NCI-H1930 (cell line): ENCODE data around the gene HSPBP1.
A peak's percentile ranks its signal among the peaks of the same experiment; 100 is the strongest.
"Not testable (repeated sequence)": the region's sequence is repeated elsewhere in the genome, so short reads cannot be mapped to it uniquely, and the experiment has no call there.

Experiments used
- DNase-seq, 2 experiments: peaks; one replicate each; lab custom pipeline; 2025; lab: John Stamatoyannopoulos, UW

The HSPBP1 gene

GRCh38 chr19:55279770-55280643, at the start of gene HSPBP1:
Gene HSPBP1, minus strand, starts transcription at chr19:55280110. Its CDS starts 502 bp downstream, at chr19:55279608.
- DNase-seq = peak; percentile 95 to 97

- not testable (repeated sequence) for DNase-seq
Observed at GRCh38 chr19:55328774-55329318, 48.9 kb upstream of the HSPBP1 start.

DNA sequence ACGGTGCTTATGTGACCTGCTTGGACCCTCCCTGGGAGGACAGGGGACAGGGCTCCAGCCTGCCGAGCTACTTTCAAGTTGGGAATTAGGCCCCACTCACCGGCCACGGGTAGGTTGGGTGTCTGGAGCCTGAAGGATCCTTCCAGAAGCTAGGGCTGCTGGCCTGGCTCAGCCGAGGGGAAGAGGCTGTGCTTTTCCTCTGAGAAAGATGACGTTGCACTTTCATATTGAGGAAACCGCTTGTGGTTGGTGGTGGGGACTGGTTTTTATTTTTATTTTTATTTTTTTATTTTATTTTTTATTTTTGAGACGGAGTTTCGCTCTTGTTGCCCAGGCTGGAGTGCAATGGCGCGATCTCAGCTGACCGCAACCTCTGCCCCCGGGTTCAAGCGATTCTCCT, 45.3 kb upstream of the HSPBP1 start, which contains the start of gene TMEM150B:
TSS of gene TMEM150B (minus strand) at position 170 of the 400 bp plus-strand sequence. CDS start 4,305 bp downstream, outside the sequence.
- no peak for DNase-seq

GRCh38 chr19:55324662-55325061, 44.8 kb upstream of the HSPBP1 start:
- DNase-seq = no peak

DNA sequence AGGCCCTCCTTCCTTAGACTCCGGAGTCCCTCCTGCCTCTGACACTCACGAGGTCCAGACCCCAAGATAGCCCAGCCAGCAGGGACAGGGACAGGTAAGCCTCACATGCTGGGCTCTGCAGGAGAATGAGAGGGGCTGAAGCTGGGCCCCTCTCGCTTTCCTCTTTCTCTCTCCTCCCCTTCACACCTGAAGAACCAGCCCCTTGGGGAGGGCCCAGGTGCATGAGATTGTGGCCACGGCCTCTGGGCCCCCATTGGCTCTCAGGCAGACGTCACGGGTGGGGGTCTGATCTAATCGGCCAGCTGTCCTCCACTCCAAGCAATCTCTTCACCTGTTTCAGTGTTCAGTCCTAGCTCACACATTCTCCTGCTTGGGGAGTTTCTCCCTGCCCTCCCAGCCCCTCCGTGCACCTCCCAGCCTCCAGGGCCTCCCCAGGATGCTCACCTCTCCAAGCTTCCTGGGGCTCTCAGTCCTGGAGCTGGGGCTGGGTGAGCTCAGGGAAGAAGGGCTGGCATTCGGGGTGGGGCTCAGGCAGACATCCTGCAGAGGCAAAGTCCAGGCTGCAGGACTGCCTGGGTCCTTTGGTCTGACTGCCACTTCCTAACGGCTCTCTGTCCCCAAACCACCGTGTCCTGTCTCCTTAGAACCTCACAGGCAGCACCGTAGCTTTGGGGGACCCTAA, 42.4 kb upstream of the HSPBP1 start:
- DNase-seq = no peak

- DNase-seq = no peak
Observed at GRCh38 chr19:55321466-55322137, 41.7 kb upstream of the HSPBP1 start.

GRCh38 chr19:55320844-55321419, 41.0 kb upstream of the HSPBP1 start:
- no peak for DNase-seq

- peak; percentile 65 to 77 for DNase-seq
Observed at GRCh38 chr19:55319785-55320184, 39.9 kb upstream of the HSPBP1 start.

GRCh38 chr19:55316646-55317045, 36.7 kb upstream of the HSPBP1 start:
- no peak for DNase-seq

- no peak for DNase-seq
Observed at GRCh38 chr19:55315956-55316525, 36.1 kb upstream of the HSPBP1 start.

- no peak for DNase-seq
Observed at GRCh38 chr19:55314396-55314795, 34.5 kb upstream of the HSPBP1 start.

- DNase-seq = no peak
Observed at GRCh38 chr19:55312621-55313512, 33.0 kb upstream of the HSPBP1 start.

GRCh38 chr19:55311797-55312196, 31.9 kb upstream of the HSPBP1 start:
- DNase-seq = no peak

DNA sequence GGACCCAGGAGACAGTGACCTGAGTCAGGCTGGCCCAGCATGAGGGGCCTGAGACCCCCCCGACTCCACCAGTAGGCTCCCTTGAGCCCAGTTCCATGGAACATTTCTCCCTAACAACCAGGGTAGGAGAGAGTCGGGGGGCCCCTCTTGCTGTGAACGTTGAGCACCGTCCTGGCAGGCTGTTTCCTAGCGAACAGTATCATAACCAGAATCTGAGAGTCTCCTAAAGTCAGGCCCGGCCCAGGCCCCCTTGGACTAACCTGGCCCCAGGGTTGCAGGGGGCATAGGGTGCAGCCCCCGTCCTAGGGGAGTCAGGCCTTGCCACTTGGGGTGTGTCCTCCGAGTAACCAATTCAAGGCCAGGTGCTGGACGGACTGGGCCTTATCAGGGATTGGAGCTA, 31.5 kb upstream of the HSPBP1 start:
- DNase-seq = no peak

DNA sequence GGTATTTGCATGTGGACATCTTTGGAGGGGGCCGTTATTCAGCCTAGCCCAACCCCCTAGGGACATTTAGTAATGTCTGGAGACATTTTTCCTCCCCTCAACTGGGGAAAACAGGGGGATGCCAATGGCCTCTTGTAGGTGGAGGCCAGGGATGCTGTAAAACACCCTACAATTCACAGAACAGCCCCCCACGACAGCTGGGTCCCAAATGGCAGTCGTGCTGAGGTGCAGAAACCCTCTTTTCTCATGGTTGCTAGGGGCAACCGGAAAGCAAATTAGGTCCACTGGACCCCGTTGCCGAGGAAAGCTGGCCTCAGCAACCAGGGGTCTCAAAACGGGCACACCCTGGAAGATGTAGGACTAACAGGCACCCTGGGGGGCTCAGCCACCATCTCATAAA, 30.6 kb upstream of the HSPBP1 start:
- DNase-seq = no peak

- no peak for DNase-seq
Observed at GRCh38 chr19:55309448-55309847, 29.5 kb upstream of the HSPBP1 start.

- no peak for DNase-seq
Observed at GRCh38 chr19:55308281-55308680, 28.4 kb upstream of the HSPBP1 start.

GRCh38 chr19:55306712-55307111, 26.8 kb upstream of the HSPBP1 start:
- no peak for DNase-seq

- no peak for DNase-seq
Observed at GRCh38 chr19:55305983-55306562, 26.2 kb upstream of the HSPBP1 start.

DNA sequence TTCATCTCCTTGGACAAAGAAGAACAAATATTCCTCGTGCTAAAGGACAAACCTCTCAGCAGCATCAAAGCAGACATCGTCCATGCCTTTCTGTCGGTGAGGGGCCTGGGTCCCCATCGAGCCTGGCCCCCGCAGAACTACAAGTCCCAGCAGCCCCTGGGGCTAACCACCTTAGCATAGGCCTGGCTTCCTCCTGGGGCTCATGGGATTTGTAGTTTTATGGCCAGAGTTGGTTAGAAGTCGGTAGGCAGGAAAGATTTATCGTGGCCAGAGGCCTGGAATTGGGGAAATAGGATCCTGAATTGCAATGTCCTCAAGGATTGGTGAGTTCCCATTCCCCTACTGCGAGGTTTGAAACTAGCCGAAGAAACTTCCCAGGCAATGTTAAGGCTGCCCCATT, 25.6 kb upstream of the HSPBP1 start:
- peak; percentile 22 to 60 for DNase-seq
